ENCODE results near the gene C12orf57. TPM values are rescaled to one million over a fixed set of nuclear protein-coding genes. Genes with fewer than 3 reads are reported as not detected.
A peak's percentile ranks its signal among the peaks of the same experiment; 100 is the strongest.

Gene C12orf57
- total and polyA plus RNA-seq, 2 of the 13 experiments (the other 11 are each of a cell fraction or from before 2014, with no cell fraction given) = 84.0 to 287 TPM

DNA sequence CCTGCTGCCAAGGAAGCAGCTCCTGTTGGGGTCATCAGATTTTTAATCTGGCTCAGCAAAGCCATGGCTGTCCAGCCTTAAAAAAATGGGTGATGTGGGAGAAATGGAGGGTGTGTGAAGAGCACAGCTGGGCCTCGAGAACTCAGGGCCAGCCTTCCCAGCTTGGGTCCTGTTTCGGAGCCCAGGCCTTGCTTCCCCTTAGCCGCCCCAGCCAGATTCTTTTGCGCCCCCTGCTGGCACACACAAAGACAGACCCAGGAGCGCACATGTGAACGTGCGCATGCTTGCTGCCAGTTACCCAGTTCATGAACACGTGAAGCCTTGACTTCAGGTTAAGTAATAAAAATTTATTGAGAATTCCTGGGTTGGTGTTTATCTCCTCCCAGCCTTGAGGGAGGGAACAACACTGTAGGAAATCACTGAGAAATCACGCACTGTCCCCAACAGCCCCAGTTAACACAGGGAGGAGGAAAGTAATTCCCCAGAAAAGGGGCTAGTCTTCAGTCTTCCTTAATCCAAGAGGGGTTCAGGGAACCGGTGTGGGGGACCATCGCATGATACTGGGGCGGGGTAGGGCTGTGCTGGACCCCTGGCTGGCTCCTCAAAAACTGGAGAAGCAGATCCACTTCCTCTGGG lies 21.3 kb downstream of the C12orf57 start (continued):
- no peak for TF ChIP-seq ZNF547 (CRISPR knock-in tag; IDR thresholded peaks at IDR 0.05)
- TF ChIP-seq, protein P1, sequence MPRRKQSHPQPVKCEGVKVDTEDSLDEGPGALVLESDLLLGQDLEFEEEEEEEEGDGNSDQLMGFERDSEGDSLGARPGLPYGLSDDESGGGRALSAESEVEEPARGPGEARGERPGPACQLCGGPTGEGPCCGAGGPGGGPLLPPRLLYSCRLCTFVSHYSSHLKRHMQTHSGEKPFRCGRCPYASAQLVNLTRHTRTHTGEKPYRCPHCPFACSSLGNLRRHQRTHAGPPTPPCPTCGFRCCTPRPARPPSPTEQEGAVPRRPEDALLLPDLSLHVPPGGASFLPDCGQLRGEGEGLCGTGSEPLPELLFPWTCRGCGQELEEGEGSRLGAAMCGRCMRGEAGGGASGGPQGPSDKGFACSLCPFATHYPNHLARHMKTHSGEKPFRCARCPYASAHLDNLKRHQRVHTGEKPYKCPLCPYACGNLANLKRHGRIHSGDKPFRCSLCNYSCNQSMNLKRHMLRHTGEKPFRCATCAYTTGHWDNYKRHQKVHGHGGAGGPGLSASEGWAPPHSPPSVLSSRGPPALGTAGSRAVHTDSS (CRISPR knock-in tag; conservative IDR thresholded peaks at IDR 0.05) = no peak
- TF ChIP-seq ZNF317 (CRISPR knock-in tag; IDR thresholded peaks at IDR 0.05) = no peak
- TF ChIP-seq TCF7 (IDR thresholded peaks at IDR 0.05; ENCODE audit: low read depth) = no peak
- TF ChIP-seq YEATS2 (CRISPR knock-in tag; IDR thresholded peaks at IDR 0.05; ENCODE audit: borderline replicate concordance) = 0 out of 2 replicates have a peak, but pooled peaks have one; percentile 20
- TF ChIP-seq MAF1 (CRISPR knock-in tag; IDR thresholded peaks at IDR 0.05; ENCODE audit: borderline replicate concordance) = no peak
- TF ChIP-seq ZNF253 (CRISPR knock-in tag; IDR thresholded peaks at IDR 0.05; ENCODE audit: borderline replicate concordance) = no peak
- TF ChIP-seq ZNF224 (CRISPR knock-in tag; IDR thresholded peaks at IDR 0.05) = no peak
- TF ChIP-seq ZNF30 (CRISPR knock-in tag; IDR thresholded peaks at IDR 0.05) = no peak
- peak; percentile 33; the same call in 1 of the 2 replicates for TF ChIP-seq ZNF549 (CRISPR knock-in tag; IDR thresholded peaks at IDR 0.05)
- no peak for TF ChIP-seq ZNF570 (CRISPR knock-in tag; IDR thresholded peaks at IDR 0.05; ENCODE audit: borderline replicate concordance)
- TF ChIP-seq CEBPB (IDR thresholded peaks at IDR 0.05; ENCODE audit: borderline replicate concordance, low read depth, low read length) = no peak
- TF ChIP-seq CREM (IDR thresholded peaks at IDR 0.05) = no peak
- no peak for TF ChIP-seq CREM (CRISPR knock-in tag; IDR thresholded peaks at IDR 0.05)
- TF ChIP-seq KMT2B (CRISPR knock-in tag; IDR thresholded peaks at IDR 0.05) = no peak
- TF ChIP-seq ZNF331 (CRISPR knock-in tag; IDR thresholded peaks at IDR 0.05) = no peak; the same call in 1 of the 2 replicates
- TF ChIP-seq MEIS1 (CRISPR knock-in tag; IDR thresholded peaks at IDR 0.05; ENCODE audit: borderline replicate concordance) = 0 out of 2 replicates have a peak, but pooled peaks have one; percentile 29
- no peak for TF ChIP-seq CENPX (CRISPR knock-in tag; IDR thresholded peaks at IDR 0.05)
- TF ChIP-seq, protein P2, sequence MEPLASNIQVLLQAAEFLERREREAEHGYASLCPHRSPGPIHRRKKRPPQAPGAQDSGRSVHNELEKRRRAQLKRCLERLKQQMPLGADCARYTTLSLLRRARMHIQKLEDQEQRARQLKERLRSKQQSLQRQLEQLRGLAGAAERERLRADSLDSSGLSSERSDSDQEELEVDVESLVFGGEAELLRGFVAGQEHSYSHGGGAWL (CRISPR knock-in tag; IDR thresholded peaks at IDR 0.05) = 0 out of 2 replicates have a peak, but pooled peaks have one; percentile 27
- 0 out of 2 replicates have a peak, but pooled peaks have one; percentile 46 for TF ChIP-seq NKX3-1 (CRISPR knock-in tag; IDR thresholded peaks at IDR 0.05)
- TF ChIP-seq ELF3 (CRISPR knock-in tag; IDR thresholded peaks at IDR 0.05) = peak; percentile 34; the same call in 1 of the 2 replicates
- 0 out of 2 replicates have a peak, but pooled peaks have one; percentile 14 for TF ChIP-seq HDAC2 (CRISPR knock-in tag; IDR thresholded peaks at IDR 0.05)
- TF ChIP-seq HOXA3 (CRISPR knock-in tag; IDR thresholded peaks at IDR 0.05) = peak; percentile 71
- TF ChIP-seq, protein P3, sequence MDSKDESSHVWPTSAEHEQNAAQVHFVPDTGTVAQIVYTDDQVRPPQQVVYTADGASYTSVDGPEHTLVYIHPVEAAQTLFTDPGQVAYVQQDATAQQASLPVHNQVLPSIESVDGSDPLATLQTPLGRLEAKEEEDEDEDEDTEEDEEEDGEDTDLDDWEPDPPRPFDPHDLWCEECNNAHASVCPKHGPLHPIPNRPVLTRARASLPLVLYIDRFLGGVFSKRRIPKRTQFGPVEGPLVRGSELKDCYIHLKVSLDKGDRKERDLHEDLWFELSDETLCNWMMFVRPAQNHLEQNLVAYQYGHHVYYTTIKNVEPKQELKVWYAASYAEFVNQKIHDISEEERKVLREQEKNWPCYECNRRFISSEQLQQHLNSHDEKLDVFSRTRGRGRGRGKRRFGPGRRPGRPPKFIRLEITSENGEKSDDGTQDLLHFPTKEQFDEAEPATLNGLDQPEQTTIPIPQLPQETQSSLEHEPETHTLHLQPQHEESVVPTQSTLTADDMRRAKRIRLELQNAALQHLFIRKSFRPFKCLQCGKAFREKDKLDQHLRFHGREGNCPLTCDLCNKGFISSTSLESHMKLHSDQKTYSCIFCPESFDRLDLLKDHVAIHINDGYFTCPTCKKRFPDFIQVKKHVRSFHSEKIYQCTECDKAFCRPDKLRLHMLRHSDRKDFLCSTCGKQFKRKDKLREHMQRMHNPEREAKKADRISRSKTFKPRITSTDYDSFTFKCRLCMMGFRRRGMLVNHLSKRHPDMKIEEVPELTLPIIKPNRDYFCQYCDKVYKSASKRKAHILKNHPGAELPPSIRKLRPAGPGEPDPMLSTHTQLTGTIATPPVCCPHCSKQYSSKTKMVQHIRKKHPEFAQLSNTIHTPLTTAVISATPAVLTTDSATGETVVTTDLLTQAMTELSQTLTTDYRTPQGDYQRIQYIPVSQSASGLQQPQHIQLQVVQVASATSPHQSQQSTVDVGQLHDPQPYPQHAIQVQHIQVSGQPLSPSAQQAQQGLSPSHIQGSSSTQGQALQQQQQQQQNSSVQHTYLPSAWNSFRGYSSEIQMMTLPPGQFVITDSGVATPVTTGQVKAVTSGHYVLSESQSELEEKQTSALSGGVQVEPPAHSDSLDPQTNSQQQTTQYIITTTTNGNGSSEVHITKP (CRISPR knock-in tag; IDR thresholded peaks at IDR 0.05; ENCODE audit: low read depth) = no peak
- no peak; the same call in 1 of the 2 replicates for TF ChIP-seq SPEN (CRISPR knock-in tag; IDR thresholded peaks at IDR 0.05; ENCODE audit: low read depth)
- no peak for TF ChIP-seq ZNF607 (CRISPR knock-in tag; IDR thresholded peaks at IDR 0.05; ENCODE audit: borderline replicate concordance)
- TF ChIP-seq MZF1 (CRISPR knock-in tag; IDR thresholded peaks at IDR 0.05; ENCODE audit: borderline replicate concordance) = no peak
